A549 (cell line): Measurements from ENCODE around the gene PNLIPRP1. TPM values are rescaled to one million over a fixed set of nuclear protein-coding genes. Genes with fewer than 3 reads are reported as not detected.

ENCODE experiments used
- ATAC-seq, 2 experiments: fragments of 200-7000 bp in 1 of 2; fragments of >200 bp in 1 of 2; cut with Nextera tagmentation in 1 of 2; cut with Tn5 transposase in 1 of 2; 3 replicates each; pipeline versions ENCODE4 v1.8.0 to v1.9.1; 2018 to 2020; ENCODE audit warnings: mild to moderate bottlenecking in 1 of 2, moderate library complexity in 1 of 2
- CTCF ChIA-PET: fragments of 300-600 bp; sonication (Branson Sonifier 250); formaldehyde crosslinking; extraction: SDS; loops from one replicate; lab custom pipeline; 2021; ENCODE audit warnings: antibody characterized with exemption, inconsistent platforms; lab: Yijun Ruan, JAX
- POLR2A ChIA-PET: fragments of 350-600 bp; formaldehyde crosslinking; extraction: SDS; loops from one replicate; lab custom pipeline; 2021; ENCODE audit warnings: antibody characterized with exemption, inconsistent platforms; lab: Yijun Ruan, JAX
- DNase-seq, 2 experiments: peaks; one replicate each; pipeline versions ENCODE4 v3.0.0 to v3.0.0-alpha.2; 2011 to 2016; ENCODE audit warnings: low read depth in 1 of 2, low spot score in 1 of 2
- FAIRE-seq: peaks from 2 replicates; lab custom pipeline; 2011; peaks lifted over from hg19 to GRCh38; lab: Jason Lieb, UNC
- H3K27ac ChIP-seq, 2 experiments: fragments of >200 bp; sonication (Bioruptor Twin); formaldehyde crosslinking; 3 replicates each; pipeline ENCODE4 v1.5.1; 2016 to 2017
- H3K4me1 ChIP-seq: fragments of >200 bp; sonication (Bioruptor Twin); formaldehyde crosslinking; 3 replicates; pipeline ENCODE4 v1.6.1; 2016
- H3K4me2 ChIP-seq: fragments of >200 bp; sonication (Bioruptor Twin); formaldehyde crosslinking; 3 replicates; pipeline ENCODE4 v1.6.1; 2016
- H3K4me3 ChIP-seq: fragments of >200 bp; sonication (Bioruptor Twin); formaldehyde crosslinking; 3 replicates; pipeline ENCODE4 v1.5.1; 2016
- H3K9me3 ChIP-seq: fragments of >200 bp; sonication (Bioruptor Twin); formaldehyde crosslinking; 3 replicates; pipeline ENCODE4 v1.6.1; 2016
- CBX2 ChIP-seq: fragments of 200-600 bp; sonication (generic); IDR thresholded peaks from 2 replicates; pipeline ENCODE4 v1.6.1; 2016; ENCODE audit warnings: low read depth, mild to moderate bottlenecking, borderline replicate concordance
- CEBPB ChIP-seq, 2 experiments: fragments of >200 bp in 1 of 2; sonication (Bioruptor Twin) in 1 of 2; formaldehyde crosslinking in 1 of 2; IDR thresholded peaks; 2 replicates each; pipeline ENCODE4 v1.6.1; 2012 to 2016
- CHD2 ChIP-seq: fragments of 150-350 bp; IDR thresholded peaks from 2 replicates; pipeline ENCODE4 v1.6.1; 2014; ENCODE audit warnings: low read length; ENCODE audit not compliant: partially characterized antibody
- CHD4 ChIP-seq: fragments of 200-600 bp; sonication (generic); IDR thresholded peaks from 2 replicates; pipeline ENCODE4 v1.6.1; 2016; ENCODE audit warnings: antibody characterized with exemption, mild to moderate bottlenecking, borderline replicate concordance
- FOSB ChIP-seq: fragments of 250-450 bp; sonication (Bioruptor Pico); IDR thresholded peaks from 2 replicates; pipeline ENCODE4 v1.5.0; 2020; ENCODE audit warnings: mild to moderate bottlenecking, moderate library complexity
- FOSL2 ChIP-seq, 2 experiments: fragments of 450-650 bp in 1 of 2; fragments of >200 bp in 1 of 2; sonication (Bioruptor Twin) in 1 of 2; formaldehyde crosslinking; IDR thresholded peaks; 2 replicates each; pipeline versions ENCODE4 v1.5.0 to v1.6.1; 2016 to 2020; ENCODE audit warnings: mild to moderate bottlenecking in 1 of 2, moderate library complexity in 1 of 2
- GATA3 ChIP-seq: IDR thresholded peaks from 2 replicates; pipeline ENCODE4 v1.6.1; 2012; ENCODE audit warnings: borderline replicate concordance
- HDAC2 ChIP-seq: fragments of 200-600 bp; sonication (generic); IDR thresholded peaks from 2 replicates; pipeline ENCODE4 v1.6.1; 2016
- KDM1A ChIP-seq: fragments of 200-600 bp; sonication (generic); IDR thresholded peaks from 2 replicates; pipeline ENCODE4 v1.6.1; 2016; ENCODE audit warnings: low read depth, mild to moderate bottlenecking
- KDM5A ChIP-seq: fragments of 200-600 bp; sonication (generic); IDR thresholded peaks from 2 replicates; pipeline ENCODE4 v1.6.1; 2016; ENCODE audit warnings: antibody characterized with exemption, mild to moderate bottlenecking
- MAZ ChIP-seq: fragments of 150-350 bp; IDR thresholded peaks from 2 replicates; pipeline ENCODE4 v1.6.1; 2014; ENCODE audit warnings: antibody characterized with exemption, low read depth, low read length, borderline replicate concordance
- NPAS2 ChIP-seq: fragments of 250-450 bp; sonication (Bioruptor Pico); IDR thresholded peaks from 2 replicates; pipeline ENCODE4 v1.8.0; 2022; ENCODE audit warnings: mild to moderate bottlenecking, moderate library complexity, borderline replicate concordance
- POLR2A ChIP-seq: IDR thresholded peaks from 2 replicates; pipeline ENCODE4 v1.6.1; 2012; ENCODE audit warnings: mild to moderate bottlenecking, low read length
- SREBF2 ChIP-seq: fragments of 450-650 bp; IDR thresholded peaks from 2 replicates; pipeline ENCODE4 v1.6.1; 2014; ENCODE audit warnings: mild to moderate bottlenecking, moderate library complexity
- ZSCAN20 ChIP-seq: fragments of 250-450 bp; sonication (Bioruptor Pico); IDR thresholded peaks from 2 replicates; pipeline ENCODE4 v1.8.0; 2022; ENCODE audit warnings: mild to moderate bottlenecking, moderate library complexity
- WGBS: methylation state at CpG from one replicate; pipeline ENCODE4 v1.1.6; 2017; ENCODE audit errors: missing lambda C conversion rate; 5-methylcytosine and 5-hydroxymethylcytosine counted together
- polyA plus RNA-seq, 4 experiments: library from polyadenylated mRNA; depleted of rRNA in 3 of 4; stranded (reverse); fragments of >200 nt; fragmentation: RNase III in 1 of 4; extraction: RNeasy Plus Mini Kit Qiagen cat#74134 plus additional on column Dnase treatment in 1 of 4; gene quantifications; 2 replicates in 3 of 4; 3 replicates in 1 of 4; pipeline ENCODE4 v1.2.3, GENCODE V29; 2011 to 2017
- TF ChIP-seq, protein P1 (sequence below): fragments of 250-450 bp; sonication (Bioruptor Pico); IDR thresholded peaks from 2 replicates; pipeline ENCODE4 v1.5.0; 2020; ENCODE audit warnings: low read depth, mild to moderate bottlenecking, moderate library complexity
- TF ChIP-seq, protein P2 (sequence below): fragments of 450-650 bp; IDR thresholded peaks from 2 replicates; pipeline ENCODE4 v1.6.1; 2014; ENCODE audit warnings: antibody characterized with exemption
- TF ChIP-seq, protein P3 (sequence below): IDR thresholded peaks from 2 replicates; pipeline ENCODE4 v1.6.1; 2012; ENCODE audit warnings: low read depth, borderline replicate concordance
- TF ChIP-seq, protein P4 (sequence below): fragments of >200 bp; sonication (Bioruptor Twin); formaldehyde crosslinking; IDR thresholded peaks from 3 replicates; pipeline ENCODE4 v1.6.1; 2016
- TF ChIP-seq, protein P5 (sequence below): fragments of >200 bp; sonication (Bioruptor Twin); formaldehyde crosslinking; IDR thresholded peaks from 2 replicates; pipeline ENCODE4 v1.6.1; 2016

Gene PNLIPRP1
- polyA plus RNA-seq, 2 of the 4 experiments (the other 2 are of a cell fraction): not detected

DNA sequence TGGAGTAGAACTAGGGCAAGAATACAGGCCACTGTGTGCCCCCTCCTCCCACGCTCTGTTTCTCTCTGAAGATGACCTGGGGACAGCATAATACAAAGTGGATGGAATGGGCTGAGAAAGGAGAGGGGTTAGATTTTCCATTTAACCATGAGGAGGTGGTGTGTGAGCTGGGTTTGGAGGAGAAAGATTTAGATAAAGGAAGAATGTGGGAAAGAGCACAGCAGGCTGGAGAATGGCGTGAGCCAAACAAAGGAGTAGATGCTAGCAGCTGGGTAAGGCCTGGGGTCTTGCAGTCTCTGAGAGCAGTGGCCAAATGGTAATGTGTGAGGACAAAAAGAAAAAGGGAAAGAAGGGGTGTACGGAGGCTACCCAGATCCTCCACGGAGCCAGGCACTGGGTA is 38.6 kb downstream of the PNLIPRP1 start (continued):
- no peak for TF ChIP-seq POLR2A

DNA sequence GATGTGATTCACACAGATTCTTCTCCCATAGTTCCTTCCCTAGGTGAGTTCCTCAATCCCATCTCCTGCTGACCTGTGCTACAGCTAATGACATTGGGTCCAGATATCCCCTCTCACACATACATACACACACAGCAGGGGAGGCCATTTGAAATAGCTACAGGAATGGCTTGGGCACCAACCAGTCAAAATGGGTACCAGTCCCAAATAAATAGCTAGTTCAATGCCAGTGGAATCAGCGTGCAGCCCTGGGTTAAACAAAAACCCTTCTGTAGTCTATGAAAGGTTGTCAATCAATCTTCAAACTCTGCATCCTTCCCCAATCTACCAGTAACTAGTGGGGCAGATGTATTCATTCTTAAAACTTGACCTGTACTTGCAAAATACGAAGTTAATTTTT is 39.3 kb downstream of the PNLIPRP1 start:
- Histone ChIP-seq H3K4me1 (0 out of 3 replicates have a peak, but pooled peaks cover 3% of the 10 kb centered on the region), H3K4me2 (no peak overlapping the region), H3K4me3 (no peak overlapping the region), H3K9me3 (no peaks in the 10 kb centered on the region), H3K27ac (no peak overlapping the region)
- CTCF ChIA-PET: interaction anchor here (0.8 to 7.9 kb wide), 2 partner anchors 158 to 545 kb away, joined by 5 to 89 read pairs; no protein-coding TSS in a partner anchor
- POLR2A ChIA-PET: no interaction called here
- DNase-seq: no peak
- ATAC-seq: no peak
- 32% methylated on average over 2 of the region's 2 CpGs for WGBS
- TF ChIP-seq KDM5A: no peak
- no peak for TF ChIP-seq CHD2
- TF ChIP-seq HDAC2: no peak
- no peak for TF ChIP-seq CBX2
- TF ChIP-seq SREBF2: no peak
- TF ChIP-seq, protein P1, sequence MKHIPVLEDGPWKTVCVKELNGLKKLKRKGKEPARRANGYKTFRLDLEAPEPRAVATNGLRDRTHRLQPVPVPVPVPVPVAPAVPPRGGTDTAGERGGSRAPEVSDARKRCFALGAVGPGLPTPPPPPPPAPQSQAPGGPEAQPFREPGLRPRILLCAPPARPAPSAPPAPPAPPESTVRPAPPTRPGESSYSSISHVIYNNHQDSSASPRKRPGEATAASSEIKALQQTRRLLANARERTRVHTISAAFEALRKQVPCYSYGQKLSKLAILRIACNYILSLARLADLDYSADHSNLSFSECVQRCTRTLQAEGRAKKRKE (CRISPR knock-in tag): no peak
- no peak for FAIRE-seq

DNA sequence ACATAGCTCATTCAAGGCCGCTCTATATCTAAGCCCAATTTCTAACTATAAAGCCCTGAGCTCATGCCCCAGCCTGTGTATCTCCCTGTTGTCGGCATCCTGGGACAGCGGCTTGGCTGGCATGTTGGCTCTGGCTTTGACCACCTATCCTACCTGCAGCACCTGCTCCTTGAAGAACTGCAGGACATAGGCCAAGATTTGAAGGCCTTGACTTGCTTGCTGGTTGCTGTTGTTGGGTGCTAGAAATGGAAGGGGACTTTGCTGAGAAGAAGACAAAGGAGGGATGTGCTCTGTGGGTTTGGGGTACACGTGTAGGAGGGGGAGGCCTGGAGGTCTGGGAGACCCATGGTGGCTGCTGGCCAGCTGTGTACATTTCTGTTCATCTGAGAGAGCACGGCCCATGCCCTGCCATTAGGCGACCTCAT is 41.1 kb downstream of the PNLIPRP1 start:
- no peak overlapping the region for H3K4me2 ChIP-seq
- TF ChIP-seq MAZ (no peak), KDM1A (no peak), GATA3 (no peak), FOSL2 (IDR thresholded peaks at IDR 0.05) (no peak), FOSL2 (CRISPR knock-in tag; IDR thresholded peaks at IDR 0.05) (no peak), CHD4 (no peak), NPAS2 (CRISPR knock-in tag) (no peak), SREBF2 (no peak), CEBPB (IDR thresholded peaks at IDR 0.05) (no peak), FOSB (no peak), HDAC2 (no peak), CHD2 (no peak), ZSCAN20 (no peak), KDM5A (no peak)
- TF ChIP-seq, protein P2, sequence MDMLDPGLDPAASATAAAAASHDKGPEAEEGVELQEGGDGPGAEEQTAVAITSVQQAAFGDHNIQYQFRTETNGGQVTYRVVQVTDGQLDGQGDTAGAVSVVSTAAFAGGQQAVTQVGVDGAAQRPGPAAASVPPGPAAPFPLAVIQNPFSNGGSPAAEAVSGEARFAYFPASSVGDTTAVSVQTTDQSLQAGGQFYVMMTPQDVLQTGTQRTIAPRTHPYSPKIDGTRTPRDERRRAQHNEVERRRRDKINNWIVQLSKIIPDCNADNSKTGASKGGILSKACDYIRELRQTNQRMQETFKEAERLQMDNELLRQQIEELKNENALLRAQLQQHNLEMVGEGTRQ: no peak
- TF ChIP-seq, protein P3, sequence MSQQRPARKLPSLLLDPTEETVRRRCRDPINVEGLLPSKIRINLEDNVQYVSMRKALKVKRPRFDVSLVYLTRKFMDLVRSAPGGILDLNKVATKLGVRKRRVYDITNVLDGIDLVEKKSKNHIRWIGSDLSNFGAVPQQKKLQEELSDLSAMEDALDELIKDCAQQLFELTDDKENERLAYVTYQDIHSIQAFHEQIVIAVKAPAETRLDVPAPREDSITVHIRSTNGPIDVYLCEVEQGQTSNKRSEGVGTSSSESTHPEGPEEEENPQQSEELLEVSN: no peak
- CTCF ChIA-PET: interaction anchor here (1.3 to 1.8 kb wide), 3 partner anchors 50 to 165 kb away, joined by 4 to 6 read pairs (median 5); no protein-coding TSS in a partner anchor
- no peak overlapping the region for H3K27ac ChIP-seq
- H3K9me3 ChIP-seq: no peaks in the 10 kb centered on the region
- no peak overlapping the region for H3K4me3 ChIP-seq
- FAIRE-seq (no peak), ATAC-seq (no peak), DNase-seq (no peak)
- 51% methylated on average over 6 of the region's 6 CpGs for WGBS
- POLR2A ChIA-PET: no interaction called here
- 0 out of 3 replicates have a peak, but pooled peaks cover 3% of the 10 kb centered on the region for H3K4me1 ChIP-seq

DNA sequence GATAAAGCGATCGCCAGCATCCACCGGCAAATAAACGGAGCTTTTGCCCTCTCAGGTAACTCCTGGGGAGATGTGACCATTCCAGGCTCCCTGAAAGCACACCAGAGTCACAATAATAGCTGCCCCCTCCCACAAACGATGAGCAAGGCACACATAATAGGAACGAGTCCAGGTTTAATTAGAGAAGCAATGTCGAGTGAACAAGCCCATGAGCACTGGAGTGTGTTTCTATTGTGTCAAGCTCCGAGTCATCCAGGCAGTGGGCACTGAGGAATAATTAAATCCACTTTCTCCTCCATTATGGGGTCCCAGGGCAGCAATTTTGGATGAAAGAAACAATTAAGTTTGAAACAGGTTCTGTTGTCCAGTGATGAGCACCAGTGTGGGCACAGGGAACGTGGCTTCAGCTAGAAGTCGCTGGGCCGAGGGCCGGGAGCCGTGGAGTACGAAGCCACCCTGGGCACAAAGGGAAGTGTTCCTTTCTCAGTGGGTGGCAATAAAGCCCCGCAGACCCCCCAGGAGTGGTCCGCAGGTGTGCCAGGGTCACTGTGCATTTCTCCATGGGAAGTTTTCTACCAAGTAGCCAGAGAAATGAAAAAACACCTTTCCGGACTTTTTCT is 41.9 kb downstream of the PNLIPRP1 start:
- no peak for FAIRE-seq

More for the DNA sequence above, 41.9 kb downstream of the PNLIPRP1 start:
- no peak overlapping the region for H3K4me2 ChIP-seq
- H3K9me3 ChIP-seq: no peaks in the 10 kb centered on the region
- H3K4me3 ChIP-seq: no peak overlapping the region
- no peak for DNase-seq
- 70% methylated on average over 17 of the region's 17 CpGs for WGBS
- ChIA-PET POLR2A (no interaction called here), CTCF (interaction anchor here (1.3 to 1.8 kb wide), 3 partner anchors 49 to 164 kb away, joined by 4 to 6 read pairs (median 5); no protein-coding TSS in a partner anchor)
- no peak for ATAC-seq
- H3K4me1 ChIP-seq: 0 out of 3 replicates have a peak, but pooled peaks cover 3% of the 10 kb centered on the region
- no peak overlapping the region for H3K27ac ChIP-seq
- TF ChIP-seq, protein P4, sequence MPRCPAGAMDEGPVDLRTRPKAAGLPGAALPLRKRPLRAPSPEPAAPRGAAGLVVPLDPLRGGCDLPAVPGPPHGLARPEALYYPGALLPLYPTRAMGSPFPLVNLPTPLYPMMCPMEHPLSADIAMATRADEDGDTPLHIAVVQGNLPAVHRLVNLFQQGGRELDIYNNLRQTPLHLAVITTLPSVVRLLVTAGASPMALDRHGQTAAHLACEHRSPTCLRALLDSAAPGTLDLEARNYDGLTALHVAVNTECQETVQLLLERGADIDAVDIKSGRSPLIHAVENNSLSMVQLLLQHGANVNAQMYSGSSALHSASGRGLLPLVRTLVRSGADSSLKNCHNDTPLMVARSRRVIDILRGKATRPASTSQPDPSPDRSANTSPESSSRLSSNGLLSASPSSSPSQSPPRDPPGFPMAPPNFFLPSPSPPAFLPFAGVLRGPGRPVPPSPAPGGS: no peak
- TF ChIP-seq, protein P5, sequence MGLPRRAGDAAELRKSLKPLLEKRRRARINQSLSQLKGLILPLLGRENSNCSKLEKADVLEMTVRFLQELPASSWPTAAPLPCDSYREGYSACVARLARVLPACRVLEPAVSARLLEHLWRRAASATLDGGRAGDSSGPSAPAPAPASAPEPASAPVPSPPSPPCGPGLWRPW: no peak
